CD14-positive monocyte (primary cell): ENCODE results near the gene PHC2. TPM values are rescaled to one million over a fixed set of nuclear protein-coding genes. Genes with fewer than 3 reads are reported as not detected.

Experiments used
- DNase-seq, 3 donors: peaks; one replicate each; pipeline ENCODE4 v3.0.0-alpha.2; 2011 to 2022
- H2AFZ ChIP-seq: 2 replicates; pipeline ENCODE4 v1.6.0; 2012; ENCODE audit warnings: mild to moderate bottlenecking, low read depth, low read length, inconsistent platforms; ENCODE audit not compliant: insufficient read depth, poor library complexity, severe bottlenecking
- H3K27ac ChIP-seq, 2 donors: 1 replicate in 1 of 2; 2 replicates in 1 of 2; pipeline ENCODE4 v1.5.1; 2012 to 2013; ENCODE audit warnings: low read length in 2 of 2, control low read depth in 1 of 2, inconsistent platforms in 1 of 2, low read depth in 1 of 2, mild to moderate bottlenecking in 1 of 2
- H3K27me3 ChIP-seq, 2 donors: one replicate each; pipeline versions ENCODE4 v1.6.0 to v1.6.1; 2011 to 2013; ENCODE audit warnings: low read length in 2 of 2; ENCODE audit not compliant: control insufficient read depth in 2 of 2, insufficient read depth in 2 of 2
- H3K36me3 ChIP-seq, 2 donors: replicated peaks in 1 of 2; 1 replicate in 1 of 2; 2 replicates in 1 of 2; pipeline versions ENCODE4 v1.5.1 to v1.6.1; 2012 to 2013; ENCODE audit warnings: low read length in 2 of 2, control low read depth in 1 of 2, inconsistent platforms in 1 of 2, mild to moderate bottlenecking in 1 of 2; ENCODE audit not compliant: insufficient read depth in 2 of 2, control insufficient read depth in 1 of 2
- H3K4me1 ChIP-seq, 2 donors: 1 replicate in 1 of 2; 2 replicates in 1 of 2; pipeline versions ENCODE4 v1.5.1 to v1.6.1; 2012 to 2013; ENCODE audit warnings: low read length in 2 of 2, control low read depth in 1 of 2, inconsistent platforms in 1 of 2, mild to moderate bottlenecking in 1 of 2, moderate library complexity in 1 of 2; ENCODE audit not compliant: insufficient read depth in 2 of 2, control insufficient read depth in 1 of 2
- H3K4me2 ChIP-seq: replicated peaks from 2 replicates; pipeline ENCODE3; 2012; ENCODE audit warnings: low read length, moderate library complexity, mild to moderate bottlenecking; ENCODE audit not compliant: poor library complexity, severe bottlenecking; ENCODE audit errors: extremely low read depth
- H3K4me3 ChIP-seq, 3 experiments: fragments of 200-600 bp in 1 of 3; sonication (generic) in 1 of 3; replicated peaks in 1 of 3; 1 replicate in 2 of 3; 2 replicates in 1 of 3; pipeline ENCODE4 v1.5.1; 2011 to 2013; ENCODE audit warnings: low read length in 3 of 3, mild to moderate bottlenecking in 3 of 3, control low read depth in 2 of 3, low read depth in 2 of 3, inconsistent platforms in 1 of 3, moderate library complexity in 1 of 3
- H3K79me2 ChIP-seq: 2 replicates; pipeline ENCODE4 v1.6.0; 2012; ENCODE audit warnings: mild to moderate bottlenecking, control low read depth, inconsistent platforms, low read length, moderate library complexity; ENCODE audit not compliant: insufficient read depth
- H3K9ac ChIP-seq: 2 replicates; pipeline ENCODE4 v1.6.0; 2017; ENCODE audit warnings: low read length, mild to moderate bottlenecking; ENCODE audit not compliant: insufficient read depth, poor library complexity, severe bottlenecking
- H3K9me3 ChIP-seq, 2 donors: replicated peaks in 1 of 2; 1 replicate in 1 of 2; 2 replicates in 1 of 2; pipeline versions ENCODE4 v1.5.1 to v1.6.1; 2012 to 2013; ENCODE audit warnings: low read length in 2 of 2, control low read depth in 1 of 2; ENCODE audit not compliant: control insufficient read depth in 1 of 2, insufficient read depth in 1 of 2
- H4K20me1 ChIP-seq: 2 replicates; pipeline ENCODE4 v1.6.0; 2012; ENCODE audit warnings: mild to moderate bottlenecking, low read length, control low read depth, moderate library complexity; ENCODE audit not compliant: insufficient read depth
- H3K27ac Mint-ChIP-seq, 7 donors: one replicate each; pipeline ENCODE4 v1.8.0; 2020; ENCODE audit warnings: mild to moderate bottlenecking in 7 of 7, mixed read lengths in 7 of 7, moderate library complexity in 6 of 7, inconsistent platforms in 2 of 7
- H3K27me3 Mint-ChIP-seq, 3 donors: one replicate each; pipeline ENCODE4 v1.8.0; 2021 to 2022; ENCODE audit warnings: low read depth in 3 of 3, mild to moderate bottlenecking in 3 of 3, mixed read lengths in 3 of 3, moderate library complexity in 3 of 3, inconsistent platforms in 1 of 3
- H3K36me3 Mint-ChIP-seq, 2 donors: one replicate each; pipeline ENCODE4 v1.8.0; 2020; ENCODE audit warnings: mixed read lengths in 2 of 2, inconsistent platforms in 1 of 2, mild to moderate bottlenecking in 1 of 2
- H3K4me1 Mint-ChIP-seq: one replicate; pipeline ENCODE4 v1.8.0; 2020; ENCODE audit warnings: mild to moderate bottlenecking, mixed read lengths
- H3K4me3 Mint-ChIP-seq, 2 donors: one replicate each; pipeline ENCODE4 v1.8.0; 2020; ENCODE audit warnings: mild to moderate bottlenecking in 2 of 2, mixed read lengths in 2 of 2, moderate library complexity in 1 of 2
- H3K9me3 Mint-ChIP-seq, 7 donors: one replicate each; pipeline ENCODE4 v1.8.0; 2020 to 2022; ENCODE audit warnings: mixed read lengths in 7 of 7, mild to moderate bottlenecking in 6 of 7, moderate library complexity in 6 of 7, inconsistent platforms in 2 of 7
- CTCF ChIP-seq: fragments of 200-600 bp; IDR thresholded peaks from one replicate; pipeline ENCODE4 v1.8.0; 2022; ENCODE audit warnings: antibody characterized with exemption, mild to moderate bottlenecking
- WGBS: methylation state at CpG from one replicate; pipeline ENCODE4 v1.1.5; 2013; ENCODE audit warnings: missing lambda C conversion rate; ENCODE audit not compliant: insufficient coverage; 5-methylcytosine and 5-hydroxymethylcytosine counted together
- intact Hi-C, 2 donors: fragments of 100-400 bp; cut with micrococcal nuclease; formaldehyde crosslinking; loops; one replicate each; pipeline versions ENCODE4 v1.15.0 to v1.15.1; 2023
- polyA plus RNA-seq, 3 donors: library from polyadenylated mRNA; depleted of rRNA in 1 of 3; unstranded in 2 of 3; stranded (reverse) in 1 of 3; fragments of 300-500 nt in 2 of 3; fragments of >200 nt in 1 of 3; fragmentation: Illumina TruSeq in 2 of 3; gene quantifications; 1 replicate in 2 of 3; 2 replicates in 1 of 3; pipeline ENCODE4 v1.2.3, GENCODE V29; 2012 to 2021

PHC2 gene
- polyA plus RNA-seq, 3 donors: 18.9 to 85.3 (median 53.1) TPM

GRCh38 chr1:33428661-33429060, 2.2 kb downstream of the PHC2 start:
- intact Hi-C loops: no loop called here
- H3K4me1 ChIP-seq: peaks cover 31 to 37% of the 10 kb centered on the region in 2 donors
- Mint-ChIP-seq H3K27me3 (no peaks in the 10 kb centered on the region), H3K36me3 (peaks cover 6% of the 10 kb centered on the region in 2 donors), H3K9me3 (no peaks in the 10 kb centered on the region), H3K4me1 (peaks cover 14% of the 10 kb centered on the region), H3K4me3 (no peak overlapping the region), H3K27ac (no peak overlapping the region)
- no peak for TF ChIP-seq CTCF
- H4K20me1 ChIP-seq: no peaks in the 10 kb centered on the region
- no peak overlapping the region for H3K27ac ChIP-seq
- H3K79me2 ChIP-seq: no peaks in the 10 kb centered on the region
- no peak overlapping the region for H3K4me2 ChIP-seq
- H3K9ac ChIP-seq: no peak overlapping the region
- no peak overlapping the region for H3K4me3 ChIP-seq
- 100% methylated on average over 1 of the region's 2 CpGs for WGBS
- H3K36me3 ChIP-seq: no peaks in the 10 kb centered on the region
- H3K27me3 ChIP-seq: peaks cover 10 to 19% of the 10 kb centered on the region in 2 donors
- no peak for DNase-seq
- no peak overlapping the region for H2AFZ ChIP-seq
- no peaks in the 10 kb centered on the region for H3K9me3 ChIP-seq

GRCh38 chr1:33426916-33427315, 4.0 kb downstream of the PHC2 start:
- peaks cover 6% of the 10 kb centered on the region in 2 donors for H3K36me3 Mint-ChIP-seq
- Histone ChIP-seq H3K36me3 (no peaks in the 10 kb centered on the region), H3K4me1 (peaks cover 17 to 23% of the 10 kb centered on the region in 2 donors), H3K27ac (no peak overlapping the region), H2AFZ (no peak overlapping the region), H3K27me3 (peaks cover 10 to 19% of the 10 kb centered on the region in 2 donors), H3K9ac (no peak overlapping the region), H4K20me1 (no peaks in the 10 kb centered on the region), H3K4me2 (no peak overlapping the region), H3K4me3 (no peak overlapping the region), H3K79me2 (no peaks in the 10 kb centered on the region), H3K9me3 (no peaks in the 10 kb centered on the region)
- DNase-seq: no peak
- WGBS: 100% methylated on average over 1 of the region's 3 CpGs
- no peak for TF ChIP-seq CTCF
- H3K4me3 Mint-ChIP-seq: no peak overlapping the region
- H3K27ac Mint-ChIP-seq: no peak overlapping the region
- intact Hi-C loops: no loop called here
- peaks cover 9% of the 10 kb centered on the region for H3K4me1 Mint-ChIP-seq
- H3K9me3 Mint-ChIP-seq: no peaks in the 10 kb centered on the region
- H3K27me3 Mint-ChIP-seq: no peaks in the 10 kb centered on the region
